A549 (cell line): Measurements from ENCODE around the gene KTN1.

Source experiments
- CBX2 ChIP-seq: fragments of 200-600 bp; sonication (generic); IDR thresholded peaks from 2 replicates; pipeline ENCODE4 v1.6.1; 2016; ENCODE audit warnings: low read depth, mild to moderate bottlenecking, borderline replicate concordance
- EP300 ChIP-seq, 2 experiments: fragments of >200 bp; sonication (Bioruptor Twin); formaldehyde crosslinking; IDR thresholded peaks; 2 replicates in 1 of 2; 3 replicates in 1 of 2; pipeline ENCODE4 v1.6.1; 2016 to 2017
- RAD21 ChIP-seq, 2 experiments: fragments of >200 bp in 1 of 2; sonication (Bioruptor Twin) in 1 of 2; formaldehyde crosslinking in 1 of 2; IDR thresholded peaks in 1 of 2; conservative IDR thresholded peaks in 1 of 2; 2 replicates in 1 of 2; 3 replicates in 1 of 2; pipeline ENCODE4 v1.6.1; 2012 to 2018; ENCODE audit warnings: inconsistent platforms in 1 of 2

DNA sequence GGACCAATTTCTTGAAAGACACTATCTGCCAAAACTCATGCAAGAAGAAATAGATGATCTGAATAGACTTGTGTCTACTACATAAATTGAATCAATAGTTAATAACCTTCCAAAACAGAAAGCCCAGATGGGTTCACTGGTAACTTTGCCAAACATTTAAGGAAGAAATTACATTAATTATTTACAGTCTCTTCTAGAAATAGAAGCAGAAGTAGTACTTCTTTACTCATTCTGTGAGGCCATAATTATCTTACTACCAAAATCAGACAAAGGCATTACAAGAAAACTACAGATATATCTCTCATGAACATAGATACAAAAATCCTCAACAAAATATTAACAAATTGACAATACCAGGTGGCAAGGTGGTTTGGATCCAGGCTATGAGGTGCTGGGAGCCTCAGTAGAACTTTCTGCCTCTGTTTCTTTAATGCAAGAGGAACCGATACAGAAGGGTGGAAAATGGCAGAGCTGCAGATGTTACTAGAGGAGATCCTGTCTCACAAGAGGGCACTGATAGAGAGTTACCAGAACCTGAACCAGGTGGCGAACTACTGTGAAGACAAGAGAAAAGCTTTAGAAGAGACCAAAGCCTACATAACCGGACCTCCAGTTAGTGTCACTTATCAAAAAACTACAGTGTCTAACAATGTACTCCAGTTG lies 33.7 kb upstream of the KTN1 start:
- TF ChIP-seq CBX2 (no peak), EP300 (IDR thresholded peaks at IDR 0.05) (no peak), RAD21 (conservative IDR thresholded peaks at IDR 0.05 in 1 of 2, IDR thresholded peaks at IDR 0.05 in 1 of 2) (no peak)
